Stimulated activated naive CD8-positive, alpha-beta T cell treated with anti-CD3 and anti-CD28 coated beads, Interleukin-15, Interleukin-2, amounts not matched to agents 100 ng/mL and 50 ng/mL, for 24 hours (primary cell): ENCODE measurements around the gene WDFY2.
"Not testable (repeated sequence)": the region's sequence is repeated elsewhere in the genome, so short reads cannot be mapped to it uniquely, and the experiment has no call there.

Source experiments
- H3K27ac Mint-ChIP-seq: one replicate; pipeline ENCODE4 v1.8.0; 2021; ENCODE audit warnings: mild to moderate bottlenecking, mixed read lengths
- H3K27me3 Mint-ChIP-seq: one replicate; pipeline ENCODE4 v1.8.0; 2021; ENCODE audit warnings: mixed read lengths
- H3K36me3 Mint-ChIP-seq: one replicate; pipeline ENCODE4 v1.8.0; 2021; ENCODE audit warnings: low read depth, mixed read lengths
- H3K4me1 Mint-ChIP-seq: one replicate; pipeline ENCODE4 v1.8.0; 2021; ENCODE audit warnings: low read depth, mixed read lengths
- H3K4me3 Mint-ChIP-seq: one replicate; pipeline ENCODE4 v1.8.0; 2021; ENCODE audit warnings: mild to moderate bottlenecking, mixed read lengths
- H3K9me3 Mint-ChIP-seq: one replicate; pipeline ENCODE4 v1.8.0; 2021; ENCODE audit warnings: mixed read lengths

Gene WDFY2

GRCh38 chr13:51675877-51676276, 91.6 kb downstream of the WDFY2 start:
- H3K27ac Mint-ChIP-seq = no peak overlapping the region
- H3K4me3 Mint-ChIP-seq = no peak overlapping the region
- H3K36me3 Mint-ChIP-seq = peaks cover 10% of the 10 kb centered on the region
- no peaks in the 10 kb centered on the region for H3K27me3 Mint-ChIP-seq
- peaks cover 5% of the 10 kb centered on the region for H3K9me3 Mint-ChIP-seq
- peaks cover 13% of the 10 kb centered on the region for H3K4me1 Mint-ChIP-seq

- Mint-ChIP-seq H3K9me3 (peaks cover 5% of the 10 kb centered on the region), H3K27me3 (no peaks in the 10 kb centered on the region), H3K36me3 (peaks cover 11% of the 10 kb centered on the region), H3K4me3 (no peak overlapping the region), H3K27ac (no peak overlapping the region), H3K4me1 (peaks cover 19% of the 10 kb centered on the region)
These were observed 92.5 kb downstream of the WDFY2 start for GRCh38 chr13:51676739-51677138.

- no peak overlapping the region for H3K27ac Mint-ChIP-seq
- H3K36me3 Mint-ChIP-seq = peaks cover 11% of the 10 kb centered on the region
- H3K27me3 Mint-ChIP-seq = no peaks in the 10 kb centered on the region
- H3K4me3 Mint-ChIP-seq = no peak overlapping the region
- peaks cover 7% of the 10 kb centered on the region for H3K4me1 Mint-ChIP-seq
- no peaks in the 10 kb centered on the region for H3K9me3 Mint-ChIP-seq
These were observed 94.2 kb downstream of the WDFY2 start for GRCh38 chr13:51678420-51678819.

GRCh38 chr13:51679616-51680015, 95.4 kb downstream of the WDFY2 start:
- H3K4me1 Mint-ChIP-seq = peaks cover 7% of the 10 kb centered on the region
- H3K27me3 Mint-ChIP-seq = no peaks in the 10 kb centered on the region
- H3K36me3 Mint-ChIP-seq = peaks cover 14% of the 10 kb centered on the region
- no peak overlapping the region for H3K27ac Mint-ChIP-seq
- H3K9me3 Mint-ChIP-seq = no peaks in the 10 kb centered on the region
- no peak overlapping the region for H3K4me3 Mint-ChIP-seq

GRCh38 chr13:51681037-51681678, 96.9 kb downstream of the WDFY2 start:
- Mint-ChIP-seq H3K9me3 (no peaks in the 10 kb centered on the region), H3K27ac (no peak overlapping the region), H3K4me1 (peaks cover 7% of the 10 kb centered on the region), H3K4me3 (no peak overlapping the region), H3K27me3 (no peaks in the 10 kb centered on the region), H3K36me3 (peaks cover 18% of the 10 kb centered on the region)

- Mint-ChIP-seq H3K4me1 (peaks cover 8% of the 10 kb centered on the region), H3K27ac (no peak overlapping the region), H3K4me3 (no peak overlapping the region), H3K27me3 (no peaks in the 10 kb centered on the region), H3K9me3 (no peaks in the 10 kb centered on the region), H3K36me3 (peaks cover 16% of the 10 kb centered on the region)
These were observed 98.4 kb downstream of the WDFY2 start for GRCh38 chr13:51682686-51683085.

GRCh38 chr13:51683597-51683996, 99.3 kb downstream of the WDFY2 start:
- Mint-ChIP-seq H3K4me1 (peaks cover 17% of the 10 kb centered on the region), H3K4me3 (no peak overlapping the region), H3K36me3 (peaks cover 11% of the 10 kb centered on the region)

GRCh38 chr13:51684076-51684475, 99.8 kb downstream of the WDFY2 start:
- H3K9me3 Mint-ChIP-seq = no peaks in the 10 kb centered on the region
- no peak overlapping the region for H3K27ac Mint-ChIP-seq
- H3K4me3 Mint-ChIP-seq = no peak overlapping the region
- H3K27me3 Mint-ChIP-seq = no peaks in the 10 kb centered on the region
- H3K36me3 Mint-ChIP-seq = peaks cover 11% of the 10 kb centered on the region
- peaks cover 19% of the 10 kb centered on the region for H3K4me1 Mint-ChIP-seq

More at GRCh38 chr13:51683597-51683996, 99.3 kb downstream of the WDFY2 start:
- no peak overlapping the region for H3K27ac Mint-ChIP-seq
- no peaks in the 10 kb centered on the region for H3K27me3 Mint-ChIP-seq
- no peaks in the 10 kb centered on the region for H3K9me3 Mint-ChIP-seq

GRCh38 chr13:51687947-51688714, 103.9 kb downstream of the WDFY2 start:
- Mint-ChIP-seq H3K36me3 (peaks cover 8% of the 10 kb centered on the region), H3K9me3 (no peaks in the 10 kb centered on the region), H3K27ac (no peak overlapping the region), H3K4me3 (no peak overlapping the region), H3K4me1 (peaks cover 18% of the 10 kb centered on the region), H3K27me3 (no peaks in the 10 kb centered on the region)

GRCh38 chr13:51688937-51689662, 104.8 kb downstream of the WDFY2 start:
- no peaks in the 10 kb centered on the region for H3K9me3 Mint-ChIP-seq
- peaks cover 18% of the 10 kb centered on the region for H3K4me1 Mint-ChIP-seq
- H3K4me3 Mint-ChIP-seq = no peak overlapping the region
- peaks cover 8% of the 10 kb centered on the region for H3K36me3 Mint-ChIP-seq
- no peaks in the 10 kb centered on the region for H3K27me3 Mint-ChIP-seq
- no peak overlapping the region for H3K27ac Mint-ChIP-seq

GRCh38 chr13:51689663-51689996, 105.4 kb downstream of the WDFY2 start:
- H3K4me1 Mint-ChIP-seq = peaks cover 18% of the 10 kb centered on the region
- no peaks in the 10 kb centered on the region for H3K9me3 Mint-ChIP-seq
- H3K4me3 Mint-ChIP-seq = no peak overlapping the region
- peaks cover 4% of the 10 kb centered on the region for H3K36me3 Mint-ChIP-seq
- no peak overlapping the region for H3K27ac Mint-ChIP-seq
- no peaks in the 10 kb centered on the region for H3K27me3 Mint-ChIP-seq

GRCh38 chr13:51695677-51696076, 111.4 kb downstream of the WDFY2 start:
- H3K27ac Mint-ChIP-seq, H3K4me1 Mint-ChIP-seq, H3K4me3 Mint-ChIP-seq, H3K9me3 Mint-ChIP-seq, H3K36me3 Mint-ChIP-seq, H3K27me3 Mint-ChIP-seq: not testable (repeated sequence)

- H3K27ac Mint-ChIP-seq = no peak overlapping the region
- no peaks in the 10 kb centered on the region for H3K36me3 Mint-ChIP-seq
- peaks cover 3% of the 10 kb centered on the region for H3K9me3 Mint-ChIP-seq
- H3K4me3 Mint-ChIP-seq = no peak overlapping the region
- H3K27me3 Mint-ChIP-seq = no peaks in the 10 kb centered on the region
- H3K4me1 Mint-ChIP-seq = no peaks in the 10 kb centered on the region
These were observed 112.9 kb downstream of the WDFY2 start for GRCh38 chr13:51697181-51697580.

- Mint-ChIP-seq H3K4me3 (no peak overlapping the region), H3K36me3 (no peaks in the 10 kb centered on the region), H3K4me1 (no peaks in the 10 kb centered on the region), H3K27ac (no peak overlapping the region), H3K9me3 (peaks cover 3% of the 10 kb centered on the region), H3K27me3 (no peaks in the 10 kb centered on the region)
These were observed 113.6 kb downstream of the WDFY2 start for GRCh38 chr13:51697855-51698254.

- no peaks in the 10 kb centered on the region for H3K36me3 Mint-ChIP-seq
- H3K4me1 Mint-ChIP-seq = no peaks in the 10 kb centered on the region
- no peak overlapping the region for H3K4me3 Mint-ChIP-seq
- H3K9me3 Mint-ChIP-seq = peaks cover 3% of the 10 kb centered on the region
- H3K27me3 Mint-ChIP-seq = no peaks in the 10 kb centered on the region
- no peak overlapping the region for H3K27ac Mint-ChIP-seq
These were observed 114.1 kb downstream of the WDFY2 start for GRCh38 chr13:51698352-51698751.
